OCI-M2 (cell line): Measurements from ENCODE around the gene SSBP3.

Source experiments
- DNase-seq: peaks from one replicate; lab custom pipeline; 2025; ENCODE audit not compliant: unreplicated experiment; lab: John Stamatoyannopoulos, UW

The SSBP3 gene

GRCh38 chr1:54332781-54333585, 73.2 kb downstream of the SSBP3 start:
- DNase-seq: no peak

DNA sequence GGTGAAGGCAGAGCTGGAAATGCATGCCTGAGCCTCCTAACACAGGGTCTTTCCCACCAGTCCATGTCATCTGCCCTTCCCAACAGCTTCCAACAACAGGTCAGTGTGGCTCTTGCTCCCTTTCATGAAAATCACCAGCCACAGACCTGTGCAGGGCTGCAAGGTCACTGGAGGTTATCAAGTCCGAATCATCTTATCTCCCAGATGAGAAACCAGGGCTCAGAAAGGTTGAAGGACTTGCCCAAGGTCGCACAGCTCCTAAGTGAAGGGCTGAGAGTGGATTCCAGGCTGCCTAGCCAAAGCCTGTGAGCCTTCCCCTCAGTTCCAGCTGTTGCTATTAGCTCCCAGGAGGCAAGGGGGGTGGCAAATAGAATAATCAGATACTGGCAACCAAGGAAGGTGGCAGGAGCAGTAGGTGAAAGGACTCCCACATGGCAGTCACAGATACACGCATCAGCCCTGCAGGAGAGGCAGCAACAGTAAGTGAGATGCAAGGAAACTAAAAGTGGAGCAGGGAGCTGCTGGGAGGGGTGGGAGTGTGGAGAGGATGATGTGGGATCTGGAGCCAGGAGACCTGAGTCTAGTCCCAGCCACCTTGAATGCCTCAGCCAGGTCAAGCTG, 74.2 kb downstream of the SSBP3 start:
- DNase-seq: no peak

GRCh38 chr1:54331091-54331772, 75.0 kb downstream of the SSBP3 start:
- no peak for DNase-seq

GRCh38 chr1:54329312-54330003, 76.7 kb downstream of the SSBP3 start:
- DNase-seq: no peak

GRCh38 chr1:54328066-54328636, 78.0 kb downstream of the SSBP3 start:
- DNase-seq: no peak

DNA sequence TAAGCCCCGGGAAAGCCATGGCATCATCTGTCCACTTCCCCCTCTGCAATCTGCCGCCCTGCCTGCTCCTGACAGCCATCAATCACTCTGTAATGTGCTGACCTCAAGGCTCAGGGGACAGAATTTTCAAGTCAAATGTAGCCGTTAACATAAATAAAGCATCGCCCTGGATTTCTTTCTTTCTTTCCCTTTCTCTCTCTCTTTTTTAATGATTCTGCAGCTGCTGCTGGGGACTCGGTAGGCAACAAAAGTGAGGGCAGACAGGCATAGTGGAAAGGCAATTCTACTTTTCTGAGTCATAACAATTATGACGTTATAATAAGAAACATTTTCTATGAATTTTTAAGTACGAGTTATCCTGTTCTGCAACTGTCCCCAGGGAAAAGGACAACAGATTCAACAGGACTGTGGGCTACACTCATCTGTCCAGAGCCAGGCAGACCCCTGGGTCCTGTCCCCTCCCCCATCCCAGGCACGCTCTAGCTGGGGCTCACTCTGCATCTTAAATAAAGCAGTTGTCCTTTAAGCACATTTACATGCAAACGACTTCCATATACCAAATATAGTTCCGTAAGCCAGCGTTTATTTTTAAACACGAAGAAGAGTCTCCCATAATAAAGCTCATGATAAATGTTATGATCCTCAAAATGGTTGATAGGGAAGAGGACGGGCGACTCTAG, 78.7 kb downstream of the SSBP3 start:
- no peak for DNase-seq

GRCh38 chr1:54326543-54327385, 79.4 kb downstream of the SSBP3 start:
- no peak for DNase-seq

- DNase-seq: no peak
Observed at GRCh38 chr1:54325703-54326461, 80.3 kb downstream of the SSBP3 start.

GRCh38 chr1:54325284-54325683, 80.9 kb downstream of the SSBP3 start:
- DNase-seq: no peak

DNA sequence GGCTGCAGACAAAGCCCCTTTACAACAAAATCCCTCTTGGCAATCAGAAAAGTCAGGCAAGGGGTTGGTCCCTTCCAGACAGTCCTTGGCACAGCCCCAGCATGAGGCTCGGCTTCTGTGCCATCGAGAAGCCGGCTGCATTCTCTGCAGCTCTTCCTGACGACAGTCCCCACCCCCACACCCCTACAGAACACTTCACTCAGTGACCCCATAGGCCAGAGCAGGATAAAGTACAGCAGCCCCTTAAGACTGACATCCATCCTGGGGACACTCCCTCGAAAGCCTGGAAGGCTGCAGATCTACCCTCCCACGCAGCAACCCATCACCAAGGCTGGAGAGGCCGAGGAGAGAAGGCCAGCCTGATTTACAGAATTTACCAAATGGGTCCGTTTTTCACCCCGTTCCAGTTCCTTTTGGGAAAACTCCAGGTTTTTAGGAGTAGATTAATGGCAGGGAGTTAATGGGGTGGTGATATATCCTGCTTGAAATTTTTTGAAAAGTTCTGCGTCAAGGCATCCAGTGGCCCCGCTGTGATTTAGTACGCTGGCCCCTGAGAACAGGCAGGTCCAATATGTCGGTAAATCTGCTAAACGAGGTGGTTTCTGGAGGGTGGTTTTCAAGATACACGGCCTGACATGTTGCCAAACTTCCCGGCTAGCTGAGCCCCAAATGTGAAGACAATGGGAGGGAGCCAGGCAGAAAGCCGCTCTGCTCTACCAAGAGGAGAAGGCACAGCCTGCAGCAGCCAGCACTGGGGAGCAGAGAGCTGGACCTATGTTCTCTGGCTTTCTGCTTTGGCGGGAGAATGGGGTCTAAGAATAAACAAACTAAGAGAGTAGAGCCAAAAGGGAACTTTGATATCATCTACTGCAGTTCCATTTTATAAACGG, 81.7 kb downstream of the SSBP3 start:
- no peak for DNase-seq

DNA sequence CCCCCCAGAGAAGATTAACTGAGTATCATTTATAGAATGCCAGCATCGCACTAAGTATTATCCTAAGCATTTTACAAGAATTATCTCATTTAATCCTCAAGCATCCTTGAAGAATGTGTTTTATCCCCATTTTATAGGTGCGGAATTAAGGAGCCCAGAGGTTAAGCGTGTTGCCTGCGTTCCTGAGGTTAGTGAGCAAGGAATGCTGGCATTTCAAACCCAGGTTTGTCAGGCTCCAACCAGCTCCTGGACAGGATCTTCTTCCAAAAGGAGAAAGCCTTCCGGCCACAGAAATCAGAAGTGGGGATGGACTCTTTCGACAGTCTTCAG, 82.3 kb downstream of the SSBP3 start:
- DNase-seq: no peak

DNA sequence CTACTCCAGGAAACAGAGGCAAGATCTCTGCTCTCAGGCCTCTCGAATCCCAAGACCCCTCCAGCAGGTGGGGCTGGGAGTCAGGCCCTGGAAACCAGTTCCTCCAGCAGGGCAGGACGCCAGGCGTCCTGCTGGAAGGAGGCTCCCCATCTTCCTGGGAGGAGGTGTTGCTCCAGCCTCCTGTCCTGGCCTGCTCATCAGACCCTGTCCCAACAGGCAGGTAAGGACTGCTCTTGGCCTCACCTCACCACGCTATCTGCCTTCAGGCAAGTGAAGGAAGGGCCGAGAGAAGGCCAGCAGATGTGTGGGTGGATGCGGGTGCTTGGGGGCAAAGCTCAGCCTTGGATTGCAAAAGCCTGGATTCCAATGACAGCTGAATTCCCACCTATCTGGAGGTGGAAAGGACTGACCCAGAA, 82.9 kb downstream of the SSBP3 start:
- DNase-seq: no peak

DNA sequence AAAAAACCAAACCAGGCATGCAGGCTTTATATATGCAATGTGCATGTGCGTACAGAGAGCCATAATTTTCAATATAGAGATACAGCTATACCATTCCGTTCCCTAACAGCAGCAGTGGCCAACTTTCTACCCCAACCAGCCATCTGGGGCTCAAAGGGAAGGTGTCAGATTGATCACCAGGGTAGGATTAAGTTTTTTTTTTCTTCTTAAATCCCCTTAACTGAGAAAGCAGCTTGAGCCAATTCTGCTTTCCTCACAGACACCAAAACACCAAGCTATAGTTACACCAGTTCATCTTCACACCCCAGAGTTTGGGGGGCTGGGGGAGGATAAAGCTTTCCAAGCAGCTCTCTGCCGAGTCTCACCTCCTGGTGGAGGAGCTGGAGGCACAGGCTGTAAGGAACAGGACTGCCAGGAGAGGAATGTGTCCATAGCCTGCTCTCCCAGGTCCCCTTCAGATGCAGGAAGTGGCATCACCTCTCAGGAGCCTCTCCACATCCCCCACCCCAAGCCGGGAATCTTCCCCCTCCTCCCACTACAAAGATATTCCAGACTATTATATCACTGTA, 87.9 kb downstream of the SSBP3 start:
- no peak for DNase-seq

DNA sequence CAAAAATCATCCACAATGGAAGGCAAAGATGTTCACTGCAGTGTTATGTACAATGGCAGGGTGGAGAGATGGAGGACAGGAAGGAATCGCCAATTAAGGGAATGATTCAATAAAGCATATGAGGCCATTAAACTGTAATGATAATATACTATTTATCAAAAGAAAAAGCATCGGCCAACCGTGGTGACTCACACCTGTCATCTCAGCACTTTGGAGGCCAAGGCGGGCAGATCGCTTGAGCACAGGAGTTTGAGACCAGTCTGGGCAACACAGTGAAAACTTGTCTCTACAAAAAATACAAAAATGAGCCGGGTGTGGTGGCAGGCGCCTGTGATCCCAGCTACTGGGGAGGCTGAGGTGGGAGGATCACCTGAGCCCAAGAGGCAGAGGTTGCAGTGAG, 89.1 kb downstream of the SSBP3 start:
- DNase-seq: no peak

- DNase-seq: no peak
Observed at GRCh38 chr1:54315099-54315498, 91.1 kb downstream of the SSBP3 start.

- no peak for DNase-seq
Observed at GRCh38 chr1:54314696-54315095, 91.5 kb downstream of the SSBP3 start.

DNA sequence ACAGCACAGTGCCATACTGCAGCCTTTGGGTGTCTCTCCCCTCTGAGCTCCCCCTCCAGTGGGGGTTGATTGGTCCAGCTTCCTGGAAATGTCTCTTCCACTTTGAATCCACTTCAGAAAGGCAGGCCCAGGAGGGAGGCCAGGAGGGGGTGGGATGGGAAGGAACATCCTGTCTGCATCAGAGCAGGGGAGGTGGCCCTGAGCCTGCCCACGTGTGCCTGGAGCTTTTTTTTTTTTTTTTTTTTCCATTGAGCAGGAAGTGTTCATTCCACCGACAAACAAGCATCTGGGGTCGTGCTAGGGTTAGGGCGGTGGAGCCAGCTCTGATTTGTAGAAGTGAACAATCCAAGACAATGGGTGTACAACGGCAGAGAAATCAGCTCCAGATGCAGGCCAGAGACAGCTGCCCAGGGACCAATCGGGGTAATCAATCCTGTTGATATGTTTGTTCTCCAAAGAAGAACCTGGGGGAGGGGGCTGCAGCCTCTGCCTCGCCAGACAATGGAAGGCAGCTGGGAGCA, 93.3 kb downstream of the SSBP3 start:
- DNase-seq: no peak

- no peak for DNase-seq
Observed at GRCh38 chr1:54311506-54311905, 94.7 kb downstream of the SSBP3 start.
